HG03095 (cell line): Measurements from ENCODE around the gene HMGCR.

Source experiments
- ATAC-seq: cut with Tn5 transposase; IDR thresholded peaks from one replicate; pipeline ENCODE4 v1.9.1; 2021; ENCODE audit warnings: moderate library complexity; ENCODE audit not compliant: unreplicated experiment

The HMGCR gene

GRCh38 chr5:75340714-75341478 is 3.9 kb downstream of the HMGCR start:
- no peak for ATAC-seq

DNA sequence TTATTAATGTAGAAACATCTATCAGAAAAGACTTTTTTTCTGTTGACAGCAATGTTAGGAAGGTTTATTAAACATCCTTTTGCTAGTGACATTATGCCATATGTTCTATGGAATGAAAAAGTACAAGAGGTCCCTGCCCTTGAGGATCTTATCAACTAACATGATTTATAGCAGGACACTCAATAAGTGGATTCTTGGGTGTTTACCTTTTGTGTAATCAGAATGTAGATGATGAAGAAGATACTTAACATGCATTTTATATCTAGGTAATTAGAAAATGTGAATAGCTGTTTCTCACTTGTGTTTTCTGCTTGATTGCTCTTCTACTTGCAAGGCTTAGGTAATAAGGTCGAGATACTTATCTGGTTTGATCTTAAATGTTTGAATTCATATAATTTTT is 4.9 kb downstream of the HMGCR start:
- no peak for ATAC-seq

DNA sequence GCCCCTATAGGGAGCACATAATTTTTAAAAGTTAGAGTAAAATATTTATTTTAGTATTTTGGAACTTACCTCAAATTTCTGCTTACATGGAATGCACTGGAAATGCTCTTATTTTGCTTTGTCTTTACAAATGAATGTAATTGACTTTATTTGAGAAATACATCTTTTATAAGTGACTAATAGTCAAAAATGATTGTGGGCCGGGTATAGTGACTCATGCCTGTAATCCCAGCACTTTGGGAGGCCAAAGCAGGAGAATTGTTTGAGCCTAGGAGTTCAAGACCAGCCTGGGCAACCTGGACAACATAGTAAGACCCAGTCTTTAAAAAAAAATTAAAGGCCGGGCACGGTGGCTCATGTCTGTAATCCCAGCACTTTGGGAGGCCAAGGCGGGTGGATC is 5.8 kb downstream of the HMGCR start:
- no peak for ATAC-seq

DNA sequence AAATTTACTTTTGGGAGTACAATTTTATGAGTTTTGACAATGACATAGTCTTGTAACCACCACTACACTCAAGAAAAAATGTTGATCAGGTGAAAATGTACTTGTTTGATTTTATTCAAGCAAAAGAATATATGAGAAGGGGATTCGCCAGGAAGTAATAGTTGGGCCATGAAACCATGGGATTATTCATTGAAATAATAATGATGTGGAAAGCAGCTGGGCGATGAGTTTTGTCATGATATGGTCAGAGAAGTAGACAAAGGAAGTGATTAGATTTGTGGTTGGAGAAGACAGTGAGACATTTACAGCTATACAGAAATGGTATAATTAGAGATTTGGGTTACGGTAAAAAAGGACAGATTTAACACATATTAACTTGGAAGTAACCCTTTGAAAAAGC is 11.2 kb downstream of the HMGCR start:
- ATAC-seq, result no peak

DNA sequence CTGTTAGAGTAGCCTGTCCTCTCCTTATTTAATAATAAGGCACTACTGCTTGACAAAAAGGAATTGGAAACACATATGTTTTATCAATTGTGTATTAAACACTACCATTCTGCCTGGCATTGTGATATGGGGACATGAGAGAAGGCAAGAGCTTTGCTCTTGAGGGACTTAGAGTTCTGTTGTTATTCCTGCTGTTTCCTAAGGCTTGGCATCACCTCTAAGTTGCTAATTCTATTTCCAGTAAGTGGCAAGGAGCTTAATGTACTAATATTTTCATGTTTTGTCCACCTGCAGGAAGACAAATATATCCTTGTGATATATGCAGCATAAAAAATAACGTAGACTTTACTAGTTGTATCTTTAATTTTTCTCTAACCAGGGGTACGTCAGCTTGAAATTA is 12.6 kb downstream of the HMGCR start:
- ATAC-seq, result no peak

GRCh38 chr5:75351139-75351926 is 14.3 kb downstream of the HMGCR start:
- no peak for ATAC-seq

DNA sequence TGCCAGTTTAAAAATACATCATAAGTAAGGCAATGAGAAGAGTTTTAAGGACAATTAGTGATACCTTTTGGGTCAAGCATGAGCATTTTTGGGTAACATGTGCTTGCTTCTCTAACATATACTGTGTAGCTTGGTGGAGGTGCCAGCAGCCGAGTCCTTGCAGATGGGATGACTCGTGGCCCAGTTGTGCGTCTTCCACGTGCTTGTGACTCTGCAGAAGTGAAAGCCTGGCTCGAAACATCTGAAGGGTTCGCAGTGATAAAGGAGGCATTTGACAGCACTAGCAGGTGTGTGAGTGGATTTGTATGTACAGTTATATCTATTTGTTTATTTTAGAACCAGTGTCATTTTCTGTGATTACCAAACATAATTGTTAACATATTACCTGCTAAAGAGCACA is 18.2 kb downstream of the HMGCR start:
- ATAC-seq, result no peak

- no peak for ATAC-seq
These were observed 19.7 kb downstream of the HMGCR start for GRCh38 chr5:75356719-75357118.

GRCh38 chr5:75358117-75358516 is 21.1 kb downstream of the HMGCR start:
- ATAC-seq, result no peak

DNA sequence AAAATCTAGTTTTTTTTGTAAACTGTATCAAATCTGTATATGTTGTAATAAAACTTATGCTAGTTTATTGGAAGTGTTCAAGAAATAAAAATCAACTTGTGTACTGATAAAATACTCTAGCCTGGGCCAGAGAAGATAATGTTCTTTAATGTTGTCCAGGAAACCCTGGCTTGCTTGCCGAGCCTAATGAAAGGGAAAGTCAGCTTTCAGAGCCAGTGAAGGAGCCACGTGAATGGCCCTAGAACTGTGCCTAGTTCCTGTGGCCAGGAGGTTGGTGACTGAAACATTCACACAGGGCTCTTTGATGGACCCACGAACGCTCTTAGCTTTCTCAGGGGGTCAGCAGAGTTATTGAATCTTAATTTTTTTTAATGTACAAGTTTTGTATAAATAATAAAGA is 24.3 kb downstream of the HMGCR start:
- no peak for ATAC-seq

- no peak for ATAC-seq
These were observed 25.5 kb downstream of the HMGCR start for GRCh38 chr5:75362474-75362975.

- no peak for ATAC-seq
These were observed 26.1 kb downstream of the HMGCR start for GRCh38 chr5:75363111-75363510.

GRCh38 chr5:75363726-75364495 is 26.9 kb downstream of the HMGCR start:
- ATAC-seq, result no peak

DNA sequence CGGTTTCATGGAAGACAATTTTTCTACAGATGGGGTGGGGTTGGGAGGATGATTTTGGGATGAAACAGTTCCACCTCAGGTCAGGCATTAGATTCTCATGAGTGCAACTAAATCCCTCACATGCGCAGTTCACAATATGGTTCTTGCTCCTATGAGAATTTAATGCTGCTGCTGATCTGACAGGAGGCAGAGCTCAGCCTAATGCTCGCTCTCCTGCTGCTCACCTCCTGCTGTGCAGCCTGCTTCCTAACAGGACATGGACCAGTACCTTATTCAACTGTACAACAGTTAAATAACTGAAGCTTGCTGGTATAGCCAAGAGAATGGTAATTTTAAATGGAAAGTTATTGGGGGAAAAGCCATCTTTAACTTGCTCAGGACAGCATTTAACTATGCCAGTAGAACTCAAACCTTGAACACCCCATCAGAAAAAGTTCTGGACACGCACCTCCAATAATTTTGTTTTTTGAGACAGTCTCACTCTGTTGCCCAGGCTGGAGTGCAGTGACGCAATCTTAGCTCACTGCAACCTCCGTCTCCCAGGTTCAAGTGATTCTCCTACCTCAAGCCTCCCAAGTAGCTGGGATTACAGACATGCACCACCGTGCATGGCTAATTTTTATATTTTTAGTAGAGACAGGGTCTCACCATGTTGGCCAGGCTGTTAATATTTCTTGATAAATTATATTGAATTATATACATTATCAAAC is 27.7 kb downstream of the HMGCR start:
- ATAC-seq, result no peak

- ATAC-seq, result no peak
These were observed 28.7 kb downstream of the HMGCR start for GRCh38 chr5:75365740-75366139.

GRCh38 chr5:75366787-75367186 is 29.8 kb downstream of the HMGCR start:
- ATAC-seq, result peak; percentile 65

- ATAC-seq, result no peak
These were observed 30.4 kb downstream of the HMGCR start for GRCh38 chr5:75367401-75367800.

- ATAC-seq, result no peak
These were observed 31.4 kb downstream of the HMGCR start for GRCh38 chr5:75368391-75368790.

DNA sequence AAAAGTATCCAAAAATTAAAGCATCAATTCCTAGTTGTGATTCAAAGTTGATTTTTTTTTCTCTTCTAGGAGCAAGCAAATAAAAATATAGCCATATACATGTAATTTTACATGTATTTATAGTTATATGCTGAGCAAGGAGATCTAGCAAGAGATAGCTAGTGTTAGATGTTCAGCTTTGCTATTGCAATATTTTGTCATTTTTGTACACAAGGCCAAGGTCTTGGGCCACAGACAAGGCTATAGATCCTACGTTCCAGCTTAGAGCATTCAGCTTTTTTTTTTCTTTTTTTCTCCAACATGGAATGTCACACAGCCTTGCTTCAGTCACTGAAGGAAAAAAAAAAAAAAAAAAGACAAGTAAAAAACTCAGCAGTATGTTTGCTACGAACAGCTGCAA is 36.8 kb downstream of the HMGCR start:
- no peak for ATAC-seq

GRCh38 chr5:75374394-75374814 is 37.4 kb downstream of the HMGCR start:
- no peak for ATAC-seq

DNA sequence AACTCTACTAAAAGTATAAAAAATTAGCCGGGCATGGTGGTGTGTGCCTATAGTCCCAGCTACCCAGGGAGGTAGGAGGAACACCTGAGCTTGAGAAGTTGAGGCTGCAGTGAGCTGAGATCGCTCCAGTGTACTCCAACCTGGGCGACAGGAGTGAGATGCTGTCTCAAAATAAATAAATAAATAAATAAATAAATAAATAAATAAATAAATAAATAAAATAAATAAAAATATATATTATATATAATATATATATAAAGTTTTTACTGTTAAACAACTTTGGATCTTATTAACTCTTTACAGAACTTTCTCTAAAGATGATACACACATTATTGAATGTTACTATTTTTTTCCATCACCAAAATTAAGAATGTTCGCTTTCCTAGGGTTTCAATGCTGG is 38.4 kb downstream of the HMGCR start:
- ATAC-seq, result no peak
